ENCODE measurements around the gene TRPV6. TPM values are rescaled to one million over a fixed set of nuclear protein-coding genes. Genes with fewer than 3 reads are reported as not detected.

The TRPV6 gene
- total RNA-seq, 1 experiment from 2014 or later: 4.0 TPM

DNA sequence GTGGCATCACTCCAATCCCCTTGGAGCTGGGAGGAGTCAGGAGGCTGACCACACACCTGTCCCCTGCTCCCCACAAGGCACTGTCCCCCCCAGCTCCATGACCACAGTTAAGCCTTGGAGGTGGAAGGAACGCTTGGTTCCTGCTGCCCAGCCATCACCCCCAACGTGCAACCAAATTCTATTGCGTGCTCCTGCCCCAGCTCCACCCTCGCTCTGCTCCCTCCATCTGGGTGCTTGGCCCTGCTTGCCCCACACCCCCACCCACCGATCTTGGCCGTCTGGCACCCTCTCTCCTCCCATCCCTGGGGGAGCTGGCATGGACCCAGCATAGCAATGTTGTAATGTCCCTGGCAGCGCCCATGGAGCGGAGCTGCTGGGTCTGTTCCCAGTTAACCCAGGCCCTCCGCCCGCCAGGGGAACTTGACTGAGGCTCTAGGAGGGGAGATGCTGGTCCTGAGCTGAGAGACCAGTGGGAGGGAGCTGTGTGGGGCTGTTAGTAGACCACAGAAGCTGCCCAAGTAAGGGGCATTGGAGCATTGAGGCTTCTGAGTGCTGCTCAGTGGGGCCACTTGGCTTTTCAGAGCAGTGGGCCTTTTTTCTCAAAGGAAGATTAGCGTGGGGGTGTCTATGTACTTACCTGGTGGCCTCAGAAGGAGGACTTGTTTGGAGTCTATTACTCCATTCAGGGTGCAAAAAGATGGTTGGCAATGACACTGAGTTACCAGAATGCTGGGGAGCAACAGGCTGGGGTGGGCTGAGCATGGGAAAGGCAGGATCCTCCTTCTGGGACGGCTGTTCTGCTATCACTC lies 29.6 kb downstream of the TRPV6 start:
- Mint-ChIP-seq H3K36me3 (ENCODE audit: insufficient read depth, unreplicated experiment) (no peaks in the 10 kb centered on the region), H3K4me1 (ENCODE audit: low read depth, unreplicated experiment) (peaks cover 7% of the 10 kb centered on the region), H3K27ac (ENCODE audit: unreplicated experiment) (no peak overlapping the region), H3K9me3 (ENCODE audit: unreplicated experiment) (no peaks in the 10 kb centered on the region), H3K27me3 (ENCODE audit: insufficient read depth, unreplicated experiment) (peaks cover 14% of the 10 kb centered on the region), H3K4me3 (ENCODE audit: unreplicated experiment) (peak overlapping the region; percentile 91)
- Histone ChIP-seq H3K27me3 (replicated peaks; ENCODE audit: control insufficient read depth, insufficient read depth, low read length) (no peaks in the 10 kb centered on the region; the same call in none of the 2 replicates), H3K36me3 (ENCODE audit: control insufficient read depth, insufficient read depth, low read length) (no peaks in the 10 kb centered on the region), H3K9me3 (no peaks in the 10 kb centered on the region), H3K4me1 (peaks cover 6% of the 10 kb centered on the region; the same call in 1 of the 2 replicates), H3K4me3 (ENCODE audit: low read depth, low read length) (no peak overlapping the region)
- POLR2A ChIA-PET: no interaction called here
- intact Hi-C loops (cut with micrococcal nuclease; ENCODE audit: unreplicated experiment): loop anchor here (2.0 kb wide), 1 partner anchor 101 kb away; no protein-coding TSS in a partner anchor
- CTCF ChIA-PET: interaction anchor here (0.6 to 1.6 kb wide), 2 partner anchors 167 to 359 kb away, joined by 7 to 8 read pairs; no protein-coding TSS in a partner anchor
- TF ChIP-seq, protein P1, sequence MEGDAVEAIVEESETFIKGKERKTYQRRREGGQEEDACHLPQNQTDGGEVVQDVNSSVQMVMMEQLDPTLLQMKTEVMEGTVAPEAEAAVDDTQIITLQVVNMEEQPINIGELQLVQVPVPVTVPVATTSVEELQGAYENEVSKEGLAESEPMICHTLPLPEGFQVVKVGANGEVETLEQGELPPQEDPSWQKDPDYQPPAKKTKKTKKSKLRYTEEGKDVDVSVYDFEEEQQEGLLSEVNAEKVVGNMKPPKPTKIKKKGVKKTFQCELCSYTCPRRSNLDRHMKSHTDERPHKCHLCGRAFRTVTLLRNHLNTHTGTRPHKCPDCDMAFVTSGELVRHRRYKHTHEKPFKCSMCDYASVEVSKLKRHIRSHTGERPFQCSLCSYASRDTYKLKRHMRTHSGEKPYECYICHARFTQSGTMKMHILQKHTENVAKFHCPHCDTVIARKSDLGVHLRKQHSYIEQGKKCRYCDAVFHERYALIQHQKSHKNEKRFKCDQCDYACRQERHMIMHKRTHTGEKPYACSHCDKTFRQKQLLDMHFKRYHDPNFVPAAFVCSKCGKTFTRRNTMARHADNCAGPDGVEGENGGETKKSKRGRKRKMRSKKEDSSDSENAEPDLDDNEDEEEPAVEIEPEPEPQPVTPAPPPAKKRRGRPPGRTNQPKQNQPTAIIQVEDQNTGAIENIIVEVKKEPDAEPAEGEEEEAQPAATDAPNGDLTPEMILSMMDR (IDR thresholded peaks at IDR 0.05; ENCODE audit: insufficient read depth in 1 of 2, low read depth in 1 of 2, low read length in 1 of 2, severe bottlenecking in 1 of 2, unreplicated experiment in 1 of 2): no peak
- no TSS peak for BruUV-seq (replicated peaks)
- no peak for DNase-seq

DNA sequence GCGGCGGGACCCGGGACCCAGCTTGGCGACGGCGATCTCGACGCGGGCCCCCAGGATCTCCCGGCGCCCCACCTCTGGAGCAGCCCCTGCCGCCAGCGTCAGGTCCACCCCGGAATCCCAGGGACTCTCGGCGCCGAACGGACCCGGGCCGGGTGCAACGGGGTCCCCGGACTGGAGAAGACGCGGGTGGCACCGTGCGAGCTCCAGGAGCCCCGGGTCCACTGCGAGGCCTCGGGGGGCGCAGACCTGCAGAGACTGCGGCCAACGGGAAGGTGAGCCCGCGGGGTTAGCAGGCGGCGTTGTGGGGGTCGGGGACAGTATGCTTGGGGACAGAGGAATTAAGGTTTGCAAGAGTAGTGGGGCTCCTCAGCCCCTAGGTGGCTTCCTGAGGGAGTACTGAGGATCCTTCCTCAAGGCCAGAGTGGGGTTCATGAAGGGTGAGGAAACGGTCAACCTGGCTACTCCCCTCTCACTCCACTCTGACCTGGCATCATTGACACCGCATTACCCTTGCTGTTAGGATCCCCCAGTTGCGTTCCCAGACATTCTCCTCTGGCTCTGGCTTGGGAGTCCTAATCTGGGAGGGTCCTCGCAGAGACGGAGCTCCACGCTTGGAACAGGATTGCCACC lies 30.3 kb downstream of the TRPV6 start:
- peak overlapping the region; percentile 91 for H3K4me3 Mint-ChIP-seq (ENCODE audit: unreplicated experiment)
- DNase-seq: peak in 1 of 2 experiments; percentile 25
- H3K27me3 Mint-ChIP-seq (ENCODE audit: insufficient read depth, unreplicated experiment): peaks cover 11% of the 10 kb centered on the region
- no peaks in the 10 kb centered on the region for H3K9me3 ChIP-seq
- H3K27me3 ChIP-seq (replicated peaks; ENCODE audit: control insufficient read depth, insufficient read depth, low read length): no peaks in the 10 kb centered on the region; the same call in none of the 2 replicates
- H3K4me1 Mint-ChIP-seq (ENCODE audit: low read depth, unreplicated experiment): peaks cover 7% of the 10 kb centered on the region
- peak overlapping the region; percentile 76 for H3K4me3 ChIP-seq (ENCODE audit: low read depth, low read length)
- no peaks in the 10 kb centered on the region for H3K9me3 Mint-ChIP-seq (ENCODE audit: unreplicated experiment)
- peaks cover 6% of the 10 kb centered on the region; the same call in 1 of the 2 replicates for H3K4me1 ChIP-seq
- ChIA-PET POLR2A (no interaction called here), CTCF (interaction anchor here (0.6 to 1.9 kb wide), 8 partner anchors 9 to 360 kb away, joined by 3 to 8 read pairs (median 5); no protein-coding TSS in a partner anchor)
- H3K36me3 ChIP-seq (ENCODE audit: control insufficient read depth, insufficient read depth, low read length): no peaks in the 10 kb centered on the region
- TF ChIP-seq, protein P1 (IDR thresholded peaks at IDR 0.05; ENCODE audit: insufficient read depth in 1 of 2, low read depth in 1 of 2, low read length in 1 of 2, severe bottlenecking in 1 of 2, unreplicated experiment in 1 of 2): peak in 1 of 2 experiments; percentile 26
- intact Hi-C loops (cut with micrococcal nuclease; ENCODE audit: unreplicated experiment): loop anchor here (2.0 kb wide), 1 partner anchor 102 kb away; no protein-coding TSS in a partner anchor
- H3K27ac Mint-ChIP-seq (ENCODE audit: unreplicated experiment): no peak overlapping the region
- no TSS peak for BruUV-seq (replicated peaks)
- no peaks in the 10 kb centered on the region for H3K36me3 Mint-ChIP-seq (ENCODE audit: insufficient read depth, unreplicated experiment)

Measured in Caco-2 (cell line).